Activated CD4-positive, CD25-positive, alpha-beta regulatory T cell treated with anti-CD3 and anti-CD28 coated beads, Interleukin-2, amount 50 U/mL, for 72 hours (primary cell): ENCODE results near the gene MRPS5.

Experiments used
- DNase-seq: peaks from one replicate; pipeline ENCODE4 v3.0.0; 2021

Gene MRPS5

DNA sequence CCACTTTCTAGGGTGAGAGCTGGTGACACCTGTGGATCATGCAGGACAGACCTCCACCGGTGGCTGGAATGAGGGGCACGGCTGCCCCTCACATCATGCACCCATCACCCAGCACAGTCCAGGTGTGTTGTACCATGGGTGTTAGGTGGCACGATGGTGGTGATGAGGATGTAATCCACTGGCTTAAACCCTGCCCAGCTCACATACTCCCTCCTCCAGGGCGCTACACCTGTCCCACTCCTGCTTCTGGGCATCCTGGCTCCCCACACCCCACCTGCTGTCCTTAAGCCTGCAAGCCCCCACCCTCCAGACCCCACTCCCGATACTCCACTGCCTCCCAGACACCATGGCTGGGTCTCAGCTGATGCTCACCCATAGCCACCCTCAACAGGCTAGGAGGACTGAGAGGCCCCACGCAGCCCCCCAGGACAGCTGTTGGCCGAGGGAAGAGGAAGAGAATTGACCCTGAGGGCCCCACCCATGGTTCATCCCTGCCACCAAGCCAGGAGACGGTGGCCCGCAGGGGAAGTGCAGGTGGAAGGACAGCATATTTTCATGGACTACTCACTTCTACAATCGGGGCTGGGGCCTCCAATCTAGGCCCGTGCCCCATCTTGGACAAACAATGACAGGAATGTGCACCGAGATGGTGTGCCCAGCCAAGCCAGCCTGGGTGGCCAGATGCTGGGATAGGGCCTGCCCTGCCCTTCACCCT is 61.8 kb downstream of the MRPS5 start:
- DNase-seq, result peak; percentile 18

DNA sequence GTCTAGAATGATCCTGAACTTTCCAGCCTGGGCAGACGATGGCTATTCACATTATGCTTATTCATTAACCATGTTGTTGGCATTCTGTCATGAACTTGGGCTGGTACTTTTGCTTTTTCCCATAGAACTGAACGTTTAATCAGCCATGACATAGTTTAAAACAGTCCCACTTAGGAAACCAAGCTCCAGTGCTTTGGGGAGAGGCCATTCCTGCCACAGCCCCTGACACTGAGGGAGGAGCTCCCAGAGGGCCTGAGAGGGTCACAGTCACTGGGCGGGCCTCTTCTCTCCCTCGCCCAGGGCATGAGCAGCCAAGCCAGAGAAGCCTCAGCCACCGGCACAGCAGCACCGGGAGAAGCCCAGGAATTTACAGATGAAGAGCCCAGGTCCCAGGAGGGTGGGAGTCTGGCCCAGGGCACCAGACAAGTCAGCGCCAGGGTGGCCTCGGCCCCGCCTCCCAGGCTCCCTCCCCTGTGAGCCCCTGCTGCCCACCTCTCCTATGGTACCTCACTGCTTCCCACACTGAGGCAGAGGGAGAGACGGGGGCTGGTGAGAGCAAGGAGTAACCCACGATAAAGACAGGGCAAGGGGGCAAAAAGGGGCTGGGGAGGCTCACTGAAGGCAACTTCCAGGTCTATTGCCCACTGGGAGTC is 62.5 kb downstream of the MRPS5 start:
- DNase-seq, result peak; percentile 7

DNA sequence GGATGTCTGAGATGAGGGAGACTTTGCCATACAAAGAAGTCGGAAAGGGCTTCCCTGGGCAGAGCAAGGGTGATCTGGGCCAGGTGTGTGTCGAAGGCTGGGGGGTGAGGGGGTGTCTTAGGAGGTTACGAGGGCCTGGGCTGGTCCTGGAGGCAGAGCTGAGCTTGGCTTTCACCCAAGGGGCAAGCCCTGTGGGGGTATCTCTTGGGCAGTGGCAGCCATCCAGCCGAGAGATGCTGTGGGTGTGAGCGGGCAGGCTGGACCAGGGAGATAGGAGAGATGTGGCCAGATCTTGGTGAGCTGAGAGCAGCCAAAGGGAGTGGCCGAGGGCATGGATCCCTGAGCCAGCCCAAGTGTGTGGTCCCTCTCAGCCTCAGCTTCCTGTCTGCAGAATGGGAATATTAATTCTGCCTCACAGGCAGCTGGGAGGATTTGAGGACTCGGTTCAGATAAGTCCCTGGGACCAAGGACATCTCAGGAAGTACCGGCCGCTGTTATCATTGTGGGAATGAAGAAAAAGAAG is 63.1 kb downstream of the MRPS5 start:
- DNase-seq, result peak; percentile 24

DNA sequence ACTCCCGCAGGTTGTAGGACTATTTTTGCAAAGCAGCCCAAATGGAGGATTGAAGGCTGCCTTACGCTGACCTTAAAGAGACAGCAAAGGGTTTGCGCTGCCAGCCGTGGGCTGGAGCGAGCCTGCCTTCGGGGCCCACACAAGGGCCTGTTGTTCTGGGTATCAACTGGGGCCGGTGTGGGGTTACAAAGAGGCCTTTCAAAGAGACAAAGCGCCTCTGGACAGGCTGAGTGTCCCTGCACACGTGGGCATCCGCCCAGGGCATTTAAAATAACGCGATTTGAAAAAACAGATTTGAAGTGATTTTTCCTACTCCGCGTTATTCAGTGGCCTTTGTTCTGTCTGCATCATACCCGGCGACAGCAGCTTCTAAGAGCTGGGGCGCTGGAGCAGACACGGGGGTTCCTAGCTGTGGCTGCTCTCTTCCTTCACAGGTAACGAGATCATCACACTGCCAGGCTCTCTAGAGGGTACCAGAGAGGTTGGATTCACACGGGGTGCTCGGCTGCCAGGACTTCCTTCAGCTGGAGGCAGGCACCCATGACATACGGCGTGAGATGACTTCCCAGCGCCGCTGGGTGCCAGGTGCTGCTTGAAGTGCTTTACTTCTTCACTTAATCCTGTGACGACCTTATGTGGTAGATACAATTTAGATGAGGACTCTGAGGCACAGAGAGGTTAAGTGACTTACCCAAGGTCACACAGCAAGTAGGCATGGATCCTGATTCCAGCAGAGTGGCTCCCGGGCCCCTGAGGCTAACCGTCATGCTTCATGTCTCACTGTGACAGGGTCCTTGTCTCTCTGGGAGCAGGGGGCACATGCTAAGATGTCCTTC is 63.9 kb downstream of the MRPS5 start:
- DNase-seq, result no peak

DNA sequence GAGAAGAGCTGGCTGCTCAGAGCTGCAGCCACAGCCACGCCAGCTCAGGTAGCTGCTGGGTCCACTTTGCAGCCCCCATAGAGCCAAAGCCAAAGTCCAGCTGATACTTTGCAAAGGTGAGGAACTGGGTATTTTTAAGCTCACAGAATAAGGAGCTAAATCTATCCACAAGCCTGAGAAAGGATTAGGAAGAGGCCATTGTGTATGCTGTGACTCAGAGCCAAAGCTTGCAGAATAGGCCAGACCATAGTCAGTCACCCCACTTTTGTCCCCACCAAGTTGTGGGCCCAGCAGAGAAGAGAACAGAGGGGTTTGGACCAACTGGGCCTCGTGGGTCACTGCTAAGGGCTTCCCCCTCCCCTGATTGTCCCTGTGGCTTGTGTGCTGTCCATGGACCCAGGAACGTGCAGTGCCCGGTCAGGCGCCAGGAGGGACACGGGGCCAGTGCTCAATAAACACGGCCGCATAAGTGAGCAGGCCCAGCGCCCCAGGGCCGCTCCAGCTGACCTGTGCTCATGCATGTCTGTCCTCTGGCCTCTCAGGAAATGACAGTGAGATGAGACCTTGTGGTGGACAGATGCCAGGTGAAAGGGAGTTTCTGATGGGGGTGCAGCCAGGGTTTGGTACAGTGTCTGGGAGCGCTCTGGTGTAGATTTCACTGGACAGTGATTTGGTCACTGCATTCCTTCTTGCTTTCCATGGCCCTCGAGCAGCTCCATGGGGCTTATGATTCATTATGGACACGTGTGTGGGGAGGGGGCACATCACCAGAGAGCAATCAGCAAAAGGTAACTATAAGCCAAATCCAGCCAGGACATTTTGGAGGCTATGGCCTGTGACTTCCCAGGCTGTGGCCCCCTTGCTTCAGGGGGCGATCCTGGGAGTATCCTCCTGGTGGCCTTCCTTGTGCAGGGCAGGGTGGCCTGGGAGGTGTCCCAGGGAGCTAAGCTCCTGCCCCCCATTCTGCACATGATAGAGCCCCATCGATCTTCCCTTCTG is 64.8 kb downstream of the MRPS5 start:
- DNase-seq, result no peak

DNA sequence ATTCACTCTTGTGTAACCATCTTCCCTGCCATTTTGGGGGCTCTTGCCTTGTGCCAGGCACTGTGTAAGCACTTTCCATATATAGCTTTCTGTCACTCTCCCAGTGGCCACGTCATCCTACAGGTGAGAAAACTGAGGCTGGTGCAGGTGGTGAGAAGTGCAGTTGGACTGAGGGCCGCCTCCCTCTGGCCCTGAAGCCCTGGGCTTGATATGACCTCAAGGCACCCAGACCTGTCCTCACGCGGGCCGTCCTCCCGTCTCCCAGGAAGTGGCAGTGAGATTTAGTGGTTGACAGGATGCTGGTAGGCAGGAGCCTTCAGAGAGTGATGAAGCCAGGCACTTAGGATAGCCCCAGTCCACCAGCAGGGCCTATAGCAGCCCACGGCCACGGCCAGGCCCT is 65.6 kb downstream of the MRPS5 start:
- no peak for DNase-seq

DNA sequence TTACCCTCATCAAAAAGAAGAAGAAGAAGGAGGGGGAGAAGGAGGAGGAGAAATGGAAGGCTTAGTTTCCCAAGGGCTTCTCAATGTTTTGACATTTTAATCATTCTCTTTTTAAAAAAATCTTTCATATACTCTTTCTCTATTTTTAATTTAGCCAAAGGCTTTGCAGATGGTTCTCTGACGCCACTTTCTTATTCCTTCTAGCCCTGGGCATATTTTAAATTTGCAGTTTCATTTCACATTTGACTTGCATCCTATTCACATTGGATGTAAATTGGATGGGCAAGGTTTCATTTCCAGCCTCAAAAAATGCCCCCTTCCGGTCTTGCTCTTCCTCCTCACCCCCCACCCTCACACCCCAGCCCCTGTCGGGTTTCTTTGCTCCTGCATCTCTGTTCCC is 66.3 kb downstream of the MRPS5 start:
- no peak for DNase-seq

DNA sequence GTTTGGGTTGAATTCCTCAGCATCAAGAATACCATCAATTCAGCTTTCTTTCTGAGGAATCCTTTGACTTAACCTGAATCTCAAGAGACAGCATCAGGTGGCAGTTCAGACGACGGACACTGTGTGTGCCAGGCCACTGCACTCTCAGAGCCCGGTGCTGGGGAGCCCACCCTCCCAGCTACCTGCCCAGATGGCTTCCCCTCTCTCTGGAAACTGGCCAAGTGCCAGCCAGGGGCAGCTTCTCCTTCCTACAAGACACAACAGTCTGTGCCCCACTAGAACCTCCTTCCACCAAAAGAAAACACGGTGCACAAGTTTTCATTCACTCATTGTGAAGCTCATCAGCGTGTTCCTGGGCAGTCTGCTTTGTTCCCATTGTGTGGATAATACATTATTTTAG is 67.6 kb downstream of the MRPS5 start:
- no peak for DNase-seq

DNA sequence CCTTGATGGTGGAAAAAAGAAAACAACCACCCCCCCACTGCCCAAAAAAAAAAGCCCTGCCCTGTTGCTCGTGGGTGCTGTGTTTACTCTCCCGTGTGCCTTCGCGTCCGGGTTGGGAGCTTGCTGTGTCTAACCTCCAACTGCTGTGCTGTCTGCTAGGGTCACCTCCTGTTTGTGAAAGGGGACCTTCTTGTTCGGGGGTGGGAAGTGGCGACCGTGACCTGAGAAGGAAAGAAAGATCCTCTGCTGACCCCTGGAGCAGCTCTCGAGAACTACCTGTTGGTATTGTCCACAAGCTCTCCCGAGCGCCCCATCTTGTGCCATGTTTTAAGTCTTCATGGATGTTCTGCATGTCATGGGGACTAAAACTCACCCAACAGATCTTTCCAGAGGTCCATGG is 68.1 kb downstream of the MRPS5 start:
- DNase-seq, result no peak

DNA sequence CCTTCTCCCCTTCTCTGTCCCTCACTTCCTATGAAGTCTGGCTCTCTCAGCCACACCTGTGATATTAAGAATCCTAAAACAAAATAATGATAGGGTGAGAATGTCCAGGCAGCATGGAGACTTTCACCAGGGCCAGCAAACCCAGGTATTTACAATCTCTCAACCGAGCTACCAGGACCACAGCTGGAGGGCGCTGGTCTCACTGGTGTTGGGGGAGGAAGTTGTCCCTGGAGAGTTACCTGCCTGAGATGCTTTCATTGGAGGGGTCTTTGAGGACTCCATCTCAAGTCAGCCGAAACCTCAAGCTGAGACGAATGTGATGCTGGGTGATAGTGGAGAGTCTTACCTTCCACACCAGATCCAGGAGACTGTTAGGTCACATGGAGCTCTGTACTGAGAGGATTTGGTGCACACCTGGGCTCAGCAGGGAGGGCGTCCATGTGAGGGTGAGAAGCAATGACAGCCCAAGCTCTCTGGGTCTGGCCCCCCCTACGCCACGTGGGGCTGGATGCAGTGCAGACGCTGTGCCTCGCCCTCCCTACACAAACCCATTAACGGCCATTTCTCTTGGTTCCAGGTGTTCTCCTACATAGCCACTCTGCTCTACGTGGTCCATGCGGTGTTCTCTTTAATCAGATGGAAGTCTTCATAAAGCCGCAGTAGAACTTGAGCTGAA is 68.7 kb downstream of the MRPS5 start:
- no peak for DNase-seq

DNA sequence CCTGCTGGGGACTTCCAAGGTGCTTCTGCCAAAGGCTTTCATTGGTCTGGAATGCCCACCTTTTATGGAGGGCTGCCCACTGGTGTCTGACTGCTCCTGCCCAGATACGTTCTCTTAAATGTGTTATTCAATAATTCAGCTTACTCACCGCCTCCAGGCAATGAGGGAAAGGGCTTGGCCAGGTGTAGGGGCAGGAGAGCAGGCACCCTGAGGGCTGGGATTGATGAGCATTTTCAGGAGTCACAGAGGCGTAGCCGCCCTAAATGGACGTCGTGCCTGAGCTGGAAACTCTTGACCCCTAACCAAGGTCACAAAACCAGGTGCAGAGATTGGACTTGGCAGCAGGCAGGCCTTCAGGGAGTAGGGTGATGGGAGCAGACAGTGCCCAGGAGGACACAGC is 69.3 kb downstream of the MRPS5 start:
- no peak for DNase-seq

DNA sequence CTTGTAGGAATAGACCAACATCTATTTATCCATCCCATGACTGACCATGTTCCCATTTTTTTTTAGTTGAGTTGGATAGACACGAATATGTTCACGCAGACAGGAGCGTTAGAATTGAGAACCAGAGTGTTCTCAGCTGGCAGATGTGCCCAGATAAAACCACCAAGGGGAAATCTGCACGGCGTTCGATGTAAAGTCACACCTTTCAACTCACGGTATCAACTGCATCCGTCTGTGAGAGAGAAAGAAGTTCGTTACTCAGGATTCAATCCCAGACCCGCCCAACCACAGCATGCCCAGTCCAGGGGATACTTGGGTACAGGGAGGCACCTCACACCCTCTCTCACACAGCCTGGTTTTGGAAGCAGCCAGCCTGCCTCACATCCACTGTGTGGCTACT is 70.0 kb downstream of the MRPS5 start:
- no peak for DNase-seq

DNA sequence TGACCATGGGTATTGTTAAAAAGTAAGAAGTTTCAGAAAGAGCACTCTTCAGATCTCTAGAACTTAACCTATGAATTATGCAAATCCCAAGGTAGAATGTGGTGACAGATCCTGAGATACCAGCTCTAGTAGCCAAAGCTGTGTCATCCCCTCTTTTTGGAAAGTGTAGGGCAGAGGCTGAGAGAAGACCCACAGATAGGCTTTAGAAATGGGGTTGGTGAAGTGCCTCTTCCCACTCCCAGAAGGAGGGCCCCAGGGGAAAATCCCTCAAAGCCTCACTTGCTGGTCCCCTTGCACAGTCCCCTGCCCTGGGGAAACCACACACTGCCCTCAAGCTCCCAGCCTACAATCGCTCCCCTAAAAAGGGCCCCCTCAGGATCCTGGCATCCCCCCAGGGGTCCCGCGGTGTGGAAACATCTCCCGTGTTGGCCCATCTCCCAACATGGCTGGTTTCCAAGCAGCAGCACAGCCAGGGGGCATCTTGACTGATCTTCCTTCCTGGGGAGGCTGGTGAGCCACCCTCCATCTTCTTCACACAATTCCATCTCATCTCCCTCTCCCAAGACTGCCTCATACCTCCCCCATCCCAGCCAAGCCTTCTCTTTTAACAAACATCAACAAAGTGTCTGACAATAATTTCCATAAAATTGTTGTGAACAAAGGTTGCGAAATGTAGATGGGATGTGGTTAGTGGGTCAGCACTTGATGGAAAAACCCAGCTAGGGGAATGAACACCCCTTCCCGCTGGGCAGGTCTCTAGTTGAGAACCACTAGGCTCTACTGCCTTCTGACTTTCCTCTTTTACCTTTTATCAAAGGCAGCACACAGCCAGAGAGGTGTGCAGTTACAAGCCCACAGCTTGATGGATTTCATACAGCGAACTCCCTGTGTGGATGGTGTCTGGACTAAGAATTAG is 71.0 kb downstream of the MRPS5 start:
- DNase-seq, result no peak

DNA sequence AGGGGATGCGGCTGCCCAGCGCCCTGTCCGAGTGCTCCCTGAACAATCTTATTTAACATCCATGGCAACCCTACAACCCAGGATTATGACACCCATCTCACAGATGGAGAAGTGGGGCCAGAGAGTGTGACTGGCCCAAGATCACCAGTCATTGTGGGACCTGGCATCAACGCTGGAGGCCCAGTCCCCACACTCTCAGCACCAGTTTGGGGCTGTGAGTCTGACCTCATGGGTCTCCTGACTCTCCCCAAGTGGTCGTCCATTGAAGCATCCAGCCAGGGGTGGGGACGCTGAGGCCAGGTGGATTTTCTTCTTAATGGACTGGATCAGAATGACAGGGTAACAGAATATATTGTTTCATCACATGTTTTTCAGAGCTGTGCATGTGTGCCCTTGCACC is 71.6 kb downstream of the MRPS5 start:
- no peak for DNase-seq

DNA sequence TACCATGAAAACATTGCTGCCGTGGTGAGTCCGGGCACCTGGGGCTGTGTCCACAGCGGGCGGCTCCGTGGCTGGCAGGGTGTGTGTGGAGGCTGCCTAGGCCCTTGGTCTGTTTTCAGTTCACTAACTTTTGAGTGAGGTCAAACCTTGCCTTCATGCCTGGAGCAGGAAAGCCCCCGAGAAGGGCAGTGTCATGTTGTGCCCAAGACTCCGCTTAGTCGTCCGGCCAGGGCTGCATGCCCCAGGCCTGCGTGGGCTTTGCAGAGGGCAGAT is 72.0 kb downstream of the MRPS5 start:
- DNase-seq, result no peak

DNA sequence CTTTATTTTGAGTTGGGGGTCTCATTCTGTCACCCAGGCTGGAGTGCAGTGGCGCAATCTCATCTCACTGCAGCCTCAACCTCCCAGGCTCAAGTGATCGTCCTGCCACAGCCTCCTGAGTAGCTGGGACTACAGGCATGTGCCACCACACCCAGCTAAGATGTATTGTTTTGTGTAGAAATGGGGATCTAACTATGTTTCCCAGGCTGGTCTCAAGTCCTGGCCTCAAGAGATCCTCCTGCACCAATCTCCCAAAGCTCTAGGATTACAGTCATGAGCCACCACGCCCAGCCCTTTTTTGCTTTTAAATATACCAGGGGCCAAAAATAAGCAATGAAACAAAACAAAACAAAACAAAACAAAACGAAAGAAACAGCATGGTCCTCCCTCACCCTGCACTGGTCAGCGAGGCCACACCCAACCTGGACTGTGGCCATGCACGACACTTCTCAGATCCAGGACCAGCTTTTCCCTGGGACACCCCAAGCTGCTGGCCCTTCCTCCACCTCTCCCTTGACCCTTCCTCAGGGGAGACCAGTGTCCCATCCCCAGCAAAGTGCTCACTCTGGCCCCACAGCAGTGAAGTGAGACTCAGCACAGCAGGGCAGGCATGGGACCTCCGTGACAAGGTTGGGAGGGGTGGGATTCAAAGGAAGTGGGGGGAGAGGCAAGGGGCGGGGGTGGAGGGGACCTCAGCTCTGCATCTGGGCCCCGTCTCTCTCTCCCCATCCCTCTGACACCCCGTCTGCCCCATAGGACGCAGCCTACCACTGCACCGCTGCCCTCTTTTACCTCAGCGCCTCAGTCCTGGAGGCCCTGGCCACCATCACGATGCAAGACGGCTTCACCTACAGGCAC is 72.6 kb downstream of the MRPS5 start:
- no peak for DNase-seq

DNA sequence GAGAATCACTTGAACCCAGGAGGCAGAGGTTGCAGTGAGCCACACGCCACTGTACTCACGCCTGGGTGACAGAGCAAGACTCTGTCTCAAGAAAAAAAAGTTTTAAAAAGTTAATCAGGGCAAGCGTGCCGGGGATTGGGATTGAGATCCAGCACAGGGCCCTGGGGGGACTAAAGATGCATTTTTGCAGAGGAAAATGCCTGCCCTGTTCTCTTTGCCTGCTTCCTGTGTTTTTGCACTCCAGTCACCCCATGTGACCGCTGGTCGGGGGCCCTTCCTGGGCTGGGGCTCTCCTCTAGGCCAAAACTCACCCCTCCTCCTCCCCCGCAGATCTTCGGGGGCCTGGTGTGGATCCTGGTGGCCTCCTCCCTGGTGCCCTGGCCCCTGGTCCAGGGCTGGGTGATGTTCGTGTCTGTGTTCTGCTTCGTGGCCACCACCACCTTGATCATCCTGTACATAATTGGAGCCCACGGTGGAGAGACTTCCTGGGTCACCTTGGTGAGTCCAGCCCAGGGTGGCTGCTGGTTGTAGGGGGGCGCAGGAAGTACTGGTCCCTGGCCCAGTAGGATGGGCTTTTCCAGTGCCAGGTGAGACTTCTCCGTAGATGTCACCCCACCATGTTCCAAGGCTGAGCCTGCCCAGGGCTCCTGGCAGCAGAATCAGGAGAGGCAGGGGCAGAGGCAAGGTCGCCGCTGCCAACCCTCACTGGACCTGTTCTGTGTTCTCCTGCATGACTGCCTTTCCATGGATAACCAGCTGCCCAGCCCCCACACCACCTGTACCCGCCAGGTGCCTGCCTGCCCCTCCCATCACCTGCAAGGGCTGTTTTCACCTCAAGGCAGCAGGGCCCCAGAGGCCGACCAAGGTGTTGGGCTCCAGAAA is 73.7 kb downstream of the MRPS5 start:
- no peak for DNase-seq

DNA sequence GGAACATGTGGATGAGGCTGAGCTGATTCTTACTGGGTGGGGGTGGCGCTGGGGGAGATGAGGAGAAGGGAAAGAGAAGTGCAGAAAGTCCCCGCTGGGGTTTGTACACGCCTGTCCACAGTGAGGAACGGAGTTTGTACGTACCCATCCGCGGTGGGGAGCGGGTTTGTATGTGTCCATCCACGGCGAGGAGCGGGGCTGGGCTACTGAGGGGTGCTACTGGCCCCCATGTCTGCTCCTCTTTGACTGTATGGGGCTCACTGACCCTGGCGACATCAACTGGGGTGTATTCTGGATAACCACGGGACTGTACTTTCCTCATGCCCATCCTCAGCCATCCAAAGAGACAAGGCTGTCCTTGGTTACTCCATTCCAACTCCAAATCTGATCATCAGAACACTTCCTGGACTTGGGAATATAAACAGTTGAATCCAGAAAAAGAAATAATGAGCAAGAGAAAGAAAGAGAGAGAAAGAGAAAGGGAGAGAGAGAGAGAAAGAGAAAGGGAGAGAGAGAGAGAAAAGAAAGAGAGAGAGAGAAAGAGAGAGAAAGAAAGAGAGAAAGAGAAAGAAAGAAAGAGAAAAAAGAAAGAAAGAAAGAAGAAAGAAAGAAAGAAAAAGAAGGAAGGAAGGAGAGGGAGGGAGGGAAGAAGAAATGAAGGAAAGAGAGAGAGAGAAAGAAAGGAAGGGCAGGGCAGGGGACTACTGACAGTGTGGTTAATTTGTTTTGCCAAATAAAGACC is 75.1 kb downstream of the MRPS5 start:
- no peak for DNase-seq
